Measurements from ENCODE around the gene TMEM50A. TPM values are rescaled to one million over a fixed set of nuclear protein-coding genes. Genes with fewer than 3 reads are reported as not detected.
"Not testable (repeated sequence)": the region's sequence is repeated elsewhere in the genome, so short reads cannot be mapped to it uniquely, and the experiment has no call there.

TMEM50A gene
- total RNA-seq, 1 experiment from 2014 or later, result 88.3 TPM

GRCh38 chr1:25392841-25393240, 54.7 kb downstream of the TMEM50A start:
- ChIA-PET CTCF (no interaction called here), POLR2A (no interaction called here)
- intact Hi-C loops (cut with micrococcal nuclease), result no loop called here
- no peak for DNase-seq (ENCODE audit: unreplicated experiment)
- no peaks in the 10 kb centered on the region for H3K9me3 Mint-ChIP-seq (ENCODE audit: unreplicated experiment)
- H3K27ac Mint-ChIP-seq (ENCODE audit: low read depth, unreplicated experiment), result no peak overlapping the region
- TF ChIP-seq CTCF (IDR thresholded peaks at IDR 0.05; ENCODE audit: unreplicated experiment), result no peak
- H3K36me3 Mint-ChIP-seq (ENCODE audit: insufficient read depth, unreplicated experiment), result no peaks in the 10 kb centered on the region
- BruUV-seq (replicated peaks), result no TSS peak
- H3K27me3 Mint-ChIP-seq (ENCODE audit: insufficient read depth, unreplicated experiment), result peaks cover 21% of the 10 kb centered on the region
- H3K4me1 Mint-ChIP-seq (ENCODE audit: insufficient read depth, unreplicated experiment), result no peaks in the 10 kb centered on the region
- no peak overlapping the region for H3K4me3 Mint-ChIP-seq (ENCODE audit: unreplicated experiment)

- intact Hi-C loops (cut with micrococcal nuclease), result not testable (repeated sequence)
These were observed 59.4 kb downstream of the TMEM50A start for GRCh38 chr1:25397549-25397948.

GRCh38 chr1:25398079-25398478, 59.9 kb downstream of the TMEM50A start:
- H3K4me1 Mint-ChIP-seq (ENCODE audit: insufficient read depth, unreplicated experiment); intact Hi-C loops (cut with micrococcal nuclease); CTCF ChIA-PET; H3K4me3 Mint-ChIP-seq (ENCODE audit: unreplicated experiment); H3K27ac Mint-ChIP-seq (ENCODE audit: low read depth, unreplicated experiment); POLR2A ChIA-PET; DNase-seq (ENCODE audit: unreplicated experiment); H3K9me3 Mint-ChIP-seq (ENCODE audit: unreplicated experiment); BruUV-seq (replicated peaks); H3K36me3 Mint-ChIP-seq (ENCODE audit: insufficient read depth, unreplicated experiment): not testable (repeated sequence)
- peaks cover 45% of the 10 kb centered on the region for H3K27me3 Mint-ChIP-seq (ENCODE audit: insufficient read depth, unreplicated experiment)

More at GRCh38 chr1:25397549-25397948, 59.4 kb downstream of the TMEM50A start:
- CTCF ChIA-PET; H3K36me3 Mint-ChIP-seq (ENCODE audit: insufficient read depth, unreplicated experiment); H3K4me1 Mint-ChIP-seq (ENCODE audit: insufficient read depth, unreplicated experiment); H3K9me3 Mint-ChIP-seq (ENCODE audit: unreplicated experiment); POLR2A ChIA-PET; H3K27ac Mint-ChIP-seq (ENCODE audit: low read depth, unreplicated experiment); BruUV-seq (replicated peaks); DNase-seq (ENCODE audit: unreplicated experiment); H3K4me3 Mint-ChIP-seq (ENCODE audit: unreplicated experiment): not testable (repeated sequence)
- H3K27me3 Mint-ChIP-seq (ENCODE audit: insufficient read depth, unreplicated experiment), result peaks cover 41% of the 10 kb centered on the region

GRCh38 chr1:25402947-25403803, 65.0 kb downstream of the TMEM50A start:
- DNase-seq (ENCODE audit: unreplicated experiment); POLR2A ChIA-PET; H3K4me1 Mint-ChIP-seq (ENCODE audit: insufficient read depth, unreplicated experiment); H3K4me3 Mint-ChIP-seq (ENCODE audit: unreplicated experiment); H3K36me3 Mint-ChIP-seq (ENCODE audit: insufficient read depth, unreplicated experiment); H3K27ac Mint-ChIP-seq (ENCODE audit: low read depth, unreplicated experiment); BruUV-seq (replicated peaks); H3K9me3 Mint-ChIP-seq (ENCODE audit: unreplicated experiment): not testable (repeated sequence)
- peak; percentile 39 for TF ChIP-seq CTCF (IDR thresholded peaks at IDR 0.05; ENCODE audit: unreplicated experiment)
- CTCF ChIA-PET, result interaction anchor here (0.6 to 1.2 kb wide), 8 partner anchors 29 to 406 kb away, joined by 3 to 7 read pairs (median 4); no protein-coding TSS in a partner anchor
- H3K27me3 Mint-ChIP-seq (ENCODE audit: insufficient read depth, unreplicated experiment), result peaks cover 35% of the 10 kb centered on the region
- intact Hi-C loops (cut with micrococcal nuclease), result loop anchor here (5.0 to 10.0 kb wide), 3 partner anchors 122 to 409 kb away; no protein-coding TSS in a partner anchor

GRCh38 chr1:25405731-25406305, 67.7 kb downstream of the TMEM50A start:
- POLR2A ChIA-PET; H3K4me3 Mint-ChIP-seq (ENCODE audit: unreplicated experiment); BruUV-seq (replicated peaks): not testable (repeated sequence)

GRCh38 chr1:25409641-25410427, 71.7 kb downstream of the TMEM50A start:
- H3K27ac Mint-ChIP-seq (ENCODE audit: low read depth, unreplicated experiment); BruUV-seq (replicated peaks); H3K9me3 Mint-ChIP-seq (ENCODE audit: unreplicated experiment); H3K4me1 Mint-ChIP-seq (ENCODE audit: insufficient read depth, unreplicated experiment); DNase-seq (ENCODE audit: unreplicated experiment); H3K4me3 Mint-ChIP-seq (ENCODE audit: unreplicated experiment); H3K36me3 Mint-ChIP-seq (ENCODE audit: insufficient read depth, unreplicated experiment); H3K27me3 Mint-ChIP-seq (ENCODE audit: insufficient read depth, unreplicated experiment): not testable (repeated sequence)
- POLR2A ChIA-PET, result interaction anchor here (1.6 to 2.0 kb wide), 2 partner anchors 16 to 20 kb away, joined by 3 to 5 read pairs; no protein-coding TSS in a partner anchor
- intact Hi-C loops (cut with micrococcal nuclease), result loop anchor here (10.0 kb wide), 1 partner anchor 115 kb away; no protein-coding TSS in a partner anchor
- CTCF ChIA-PET, result interaction anchor here (0.7 kb wide), 1 partner anchor 106 kb away, joined by 4 read pairs; no protein-coding TSS in a partner anchor

More at GRCh38 chr1:25405731-25406305, 67.7 kb downstream of the TMEM50A start:
- intact Hi-C loops (cut with micrococcal nuclease), result loop anchor here (10.0 kb wide), 1 partner anchor 119 kb away; no protein-coding TSS in a partner anchor
- not testable (repeated sequence) for H3K4me1 Mint-ChIP-seq (ENCODE audit: insufficient read depth, unreplicated experiment); DNase-seq (ENCODE audit: unreplicated experiment); H3K27ac Mint-ChIP-seq (ENCODE audit: low read depth, unreplicated experiment); H3K9me3 Mint-ChIP-seq (ENCODE audit: unreplicated experiment); H3K36me3 Mint-ChIP-seq (ENCODE audit: insufficient read depth, unreplicated experiment)
- peaks cover 21% of the 10 kb centered on the region for H3K27me3 Mint-ChIP-seq (ENCODE audit: insufficient read depth, unreplicated experiment)
- CTCF ChIA-PET, result interaction anchor here (0.6 to 0.7 kb wide), 2 partner anchors 401 to 405 kb away, joined by 3 to 5 read pairs; no protein-coding TSS in a partner anchor
